ENCODE results near the gene DCTPP1. TPM values are rescaled to one million over a fixed set of nuclear protein-coding genes. Genes with fewer than 3 reads are reported as not detected.
"Not testable (repeated sequence)": the region's sequence is repeated elsewhere in the genome, so short reads cannot be mapped to it uniquely, and the experiment has no call there.

The DCTPP1 gene
- 10 to 100 TPM; 50.1 to 56.8 (median 54.9) TPM for polyA plus RNA-seq (ENCODE audit: insufficient read length in 3 of 3)
- long read RNA-seq, donor 1, transcript DCTPP1-201 (3 exons, 1,222 nt) = major isoform, 56 of 60 reads
- long read RNA-seq, donor 1, partial matches to known transcripts = 0 of 60 reads
- long read RNA-seq, donor 1, other reads (novel, unspliced or antisense) = 0 of 60 reads
- long read RNA-seq, donor 2, transcript DCTPP1-204 (2 exons, 853 nt) = minor isoform, 15 of 72 reads
- long read RNA-seq, donor 2, transcript DCTPP1-201 (3 exons, 1,222 nt) = major isoform, 57 of 72 reads
- long read RNA-seq, donor 2, partial matches to known transcripts = 0 of 72 reads
- long read RNA-seq, donor 2, other reads (novel, unspliced or antisense) = 0 of 72 reads
- long read RNA-seq, donor 3, transcript DCTPP1-204 (2 exons, 853 nt) = minor isoform, 6 of 58 reads
- long read RNA-seq, donor 3, transcript DCTPP1-201 (3 exons, 1,222 nt) = major isoform, 52 of 58 reads
- long read RNA-seq, donor 3, partial matches to known transcripts = 0 of 58 reads
- long read RNA-seq, donor 3, other reads (novel, unspliced or antisense) = 0 of 58 reads
- long read RNA-seq, donor 4, transcript DCTPP1-204 (2 exons, 853 nt) = minor isoform, 8 of 89 reads
- long read RNA-seq, donor 4, transcript DCTPP1-201 (3 exons, 1,222 nt) = major isoform, 81 of 89 reads
- long read RNA-seq, donor 4, partial matches to known transcripts = 0 of 89 reads
- long read RNA-seq, donor 4, other reads (novel, unspliced or antisense) = 0 of 89 reads
- long read RNA-seq, donor 5, transcript DCTPP1-201 (3 exons, 1,222 nt) = major isoform, 36 of 39 reads
- long read RNA-seq, donor 5, partial matches to known transcripts = 0 of 39 reads
- long read RNA-seq, donor 5, other reads (novel, unspliced or antisense) = 0 of 39 reads
- long read RNA-seq, donor 6, transcript DCTPP1-204 (2 exons, 853 nt) = minor isoform, 6 of 47 reads
- long read RNA-seq, donor 6, transcript DCTPP1-201 (3 exons, 1,222 nt) = major isoform, 41 of 47 reads
- long read RNA-seq, donor 6, partial matches to known transcripts = 0 of 47 reads
- long read RNA-seq, donor 6, other reads (novel, unspliced or antisense) = 0 of 47 reads
- long read RNA-seq, donor 7, transcript DCTPP1-201 (3 exons, 1,222 nt) = major isoform, 76 of 78 reads
- long read RNA-seq, donor 7, partial matches to known transcripts = 0 of 78 reads
- long read RNA-seq, donor 7, other reads (novel, unspliced or antisense) = 0 of 78 reads
- long read RNA-seq, donor 8, transcript DCTPP1-204 (2 exons, 853 nt) = minor isoform, 7 of 21 reads
- long read RNA-seq, donor 8, transcript DCTPP1-201 (3 exons, 1,222 nt) = major isoform, 14 of 21 reads
- long read RNA-seq, donor 8, partial matches to known transcripts = 0 of 21 reads
- long read RNA-seq, donor 8, other reads (novel, unspliced or antisense) = 0 of 21 reads
- long read RNA-seq, donor 9, transcript DCTPP1-201 (3 exons, 1,222 nt) = major isoform, 55 of 70 reads
- long read RNA-seq, donor 9, transcript DCTPP1-204 (2 exons, 853 nt) = minor isoform, 15 of 70 reads
- long read RNA-seq, donor 9, partial matches to known transcripts = 0 of 70 reads
- long read RNA-seq, donor 9, other reads (novel, unspliced or antisense) = 0 of 70 reads
- long read RNA-seq, donor 10, transcript DCTPP1-204 (2 exons, 853 nt) = minor isoform, 16 of 74 reads
- long read RNA-seq, donor 10, transcript DCTPP1-201 (3 exons, 1,222 nt) = major isoform, 58 of 74 reads
- long read RNA-seq, donor 10, partial matches to known transcripts = 0 of 74 reads
- long read RNA-seq, donor 10, other reads (novel, unspliced or antisense) = 0 of 74 reads
- long read RNA-seq, donor 11, transcript DCTPP1-201 (3 exons, 1,222 nt) = major isoform, 23 of 24 reads
- long read RNA-seq, donor 11, partial matches to known transcripts = 0 of 24 reads
- long read RNA-seq, donor 11, other reads (novel, unspliced or antisense) = 0 of 24 reads
- long read RNA-seq, donor 12, transcript DCTPP1-204 (2 exons, 853 nt) = minor isoform, 11 of 67 reads
- long read RNA-seq, donor 12, transcript DCTPP1-201 (3 exons, 1,222 nt) = major isoform, 56 of 67 reads
- long read RNA-seq, donor 12, partial matches to known transcripts = 0 of 67 reads
- long read RNA-seq, donor 12, other reads (novel, unspliced or antisense) = 0 of 67 reads
- long read RNA-seq, donor 13, transcript DCTPP1-201 (3 exons, 1,222 nt) = major isoform, 18 of 20 reads
- long read RNA-seq, donor 13, partial matches to known transcripts = 0 of 20 reads
- long read RNA-seq, donor 13, other reads (novel, unspliced or antisense) = 0 of 20 reads
- long read RNA-seq, donor 14 = 0 reads
- long read RNA-seq, donor 15 = 0 reads
- long read RNA-seq, donor 16, transcript DCTPP1-204 (2 exons, 853 nt) = minor isoform, 10 of 64 reads
- long read RNA-seq, donor 16, transcript DCTPP1-201 (3 exons, 1,222 nt) = major isoform, 54 of 64 reads
- long read RNA-seq, donor 16, partial matches to known transcripts = 0 of 64 reads
- long read RNA-seq, donor 16, other reads (novel, unspliced or antisense) = 0 of 64 reads

GRCh38 chr16:30429678-30430427, at the start of gene DCTPP1:
Gene DCTPP1 (minus strand): TSS chr16:30430030. CDS start chr16:30429980, 50 bp downstream.
- DNase-seq = peak; percentile 99

DNA sequence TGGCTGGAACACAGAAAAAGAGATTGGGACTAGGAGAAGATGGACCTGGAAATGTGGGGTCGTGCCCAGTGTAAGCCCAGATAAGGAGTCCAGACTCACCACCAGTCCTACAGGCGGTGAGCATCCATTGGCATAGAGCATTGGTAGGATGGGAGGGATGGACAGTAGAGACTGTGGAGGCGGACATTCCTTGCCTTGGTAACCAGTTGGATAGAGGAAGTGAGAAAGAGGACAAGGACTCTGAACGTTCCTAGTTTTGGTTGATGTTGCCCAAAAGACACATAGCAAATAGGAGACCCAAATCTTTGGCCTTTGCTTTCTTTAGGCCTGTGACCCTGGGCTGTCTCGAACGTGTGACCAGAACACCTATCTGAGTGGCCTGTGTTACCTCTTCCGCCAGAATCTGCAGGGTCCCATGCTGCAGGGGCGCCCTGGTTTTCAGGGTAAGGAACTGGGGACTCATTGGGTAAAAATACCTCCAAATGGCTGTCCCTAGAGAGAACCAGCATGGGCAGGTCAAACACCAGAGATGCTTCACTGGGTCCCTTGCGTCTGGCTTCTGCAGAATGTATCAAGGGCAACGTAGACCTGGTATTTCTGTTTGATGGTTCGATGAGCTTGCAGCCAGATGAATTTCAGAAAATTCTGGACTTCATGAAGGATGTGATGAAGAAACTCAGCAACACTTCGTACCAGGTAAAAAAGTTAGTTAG, 49.1 kb upstream of the DCTPP1 start:
- no peak for DNase-seq

- DNase-seq = not testable (repeated sequence)
These were observed 47.9 kb upstream of the DCTPP1 start for GRCh38 chr16:30477773-30478172.

DNA sequence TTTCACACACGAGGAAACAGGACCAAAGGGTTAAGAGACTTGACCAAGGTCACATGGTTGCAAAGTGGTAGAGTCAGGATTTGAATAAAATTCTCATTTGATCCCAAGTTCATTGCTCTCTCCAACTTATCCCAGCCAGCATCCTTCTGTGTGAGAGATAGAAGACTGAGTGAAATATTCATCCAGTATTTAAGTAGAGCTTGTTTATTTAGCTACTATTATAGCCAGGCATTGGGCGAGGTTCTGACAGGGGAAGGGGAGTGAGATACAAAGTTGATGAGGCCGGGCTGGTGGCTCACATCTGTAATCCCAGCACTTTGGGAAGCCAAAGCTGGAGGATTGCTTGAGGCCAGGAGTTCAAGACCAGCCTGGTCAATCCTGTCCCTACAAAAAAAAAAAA, 47.2 kb upstream of the DCTPP1 start:
- no peak for DNase-seq

GRCh38 chr16:30474684-30475083, 44.9 kb upstream of the DCTPP1 start:
- DNase-seq = no peak

DNA sequence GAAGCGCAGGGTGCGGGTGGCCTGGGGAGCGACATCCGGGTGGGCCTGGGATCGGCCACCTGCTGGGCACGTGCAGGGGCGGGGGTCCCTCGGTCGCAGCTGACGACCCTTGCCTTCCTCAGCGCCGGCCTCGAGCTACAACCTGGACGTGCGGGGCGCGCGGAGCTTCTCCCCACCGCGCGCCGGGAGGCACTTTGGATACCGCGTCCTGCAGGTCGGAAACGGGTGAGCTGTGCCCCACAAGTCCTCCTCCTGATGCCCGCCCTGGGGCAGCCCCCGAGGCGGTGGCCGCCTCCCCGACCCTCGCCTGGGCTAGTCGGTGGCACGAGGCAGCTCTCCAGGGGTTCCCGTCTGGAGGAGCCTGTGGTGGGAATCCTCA, 44.2 kb upstream of the DCTPP1 start:
- no peak for DNase-seq

GRCh38 chr16:30473231-30474073, 43.6 kb upstream of the DCTPP1 start:
- DNase-seq = no peak

GRCh38 chr16:30472328-30472942, 42.6 kb upstream of the DCTPP1 start, which contains the start of gene ITGAL:
Gene ITGAL (plus strand): TSS chr16:30472742. CDS start chr16:30472838, 96 bp downstream.
- DNase-seq = no peak

GRCh38 chr16:30470632-30470995, 40.8 kb upstream of the DCTPP1 start:
- no peak for DNase-seq

- DNase-seq = no peak
These were observed 40.3 kb upstream of the DCTPP1 start for GRCh38 chr16:30470170-30470512.

DNA sequence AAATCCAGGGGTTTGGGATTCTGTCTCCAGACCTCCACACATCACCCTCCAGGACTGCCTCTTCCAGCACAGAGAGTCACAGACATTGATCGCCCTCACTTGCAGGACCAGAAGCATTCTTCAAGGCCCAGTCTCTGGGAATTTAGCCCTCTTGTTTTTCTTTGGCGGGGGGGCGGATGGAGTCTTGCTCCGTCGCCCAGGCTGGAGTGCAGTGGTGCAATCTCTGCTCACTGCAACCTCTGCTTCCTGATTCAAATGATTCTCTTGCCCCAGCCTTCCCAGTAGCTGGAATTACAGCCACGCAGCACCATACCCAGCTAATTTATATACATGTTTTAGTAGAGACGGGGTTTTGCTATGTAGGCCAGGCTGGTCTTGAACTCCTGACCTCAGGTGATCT, 34.2 kb upstream of the DCTPP1 start:
- DNase-seq = no peak

DNA sequence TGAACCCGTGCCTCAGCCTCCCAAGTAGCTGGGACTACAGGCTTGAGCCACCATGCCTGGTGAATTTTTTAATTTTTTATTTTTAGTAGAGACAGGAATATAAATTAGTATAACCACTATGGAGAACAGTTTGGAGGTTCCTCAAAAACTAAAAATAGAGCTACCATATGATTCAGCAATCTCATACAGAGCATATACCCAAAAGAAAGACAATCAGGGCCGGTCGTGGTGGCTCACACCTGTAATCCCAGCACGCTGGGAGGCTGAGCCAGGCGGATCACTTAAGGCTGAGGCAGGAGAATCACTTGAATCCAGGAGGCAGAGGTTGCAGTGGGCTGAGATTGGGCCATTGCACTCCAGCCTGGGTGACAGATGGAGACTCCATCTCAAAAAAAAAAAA, 31.6 kb upstream of the DCTPP1 start:
- DNase-seq = not testable (repeated sequence)

- DNase-seq = no peak
These were observed 29.6 kb upstream of the DCTPP1 start for GRCh38 chr16:30459456-30459855.

DNA sequence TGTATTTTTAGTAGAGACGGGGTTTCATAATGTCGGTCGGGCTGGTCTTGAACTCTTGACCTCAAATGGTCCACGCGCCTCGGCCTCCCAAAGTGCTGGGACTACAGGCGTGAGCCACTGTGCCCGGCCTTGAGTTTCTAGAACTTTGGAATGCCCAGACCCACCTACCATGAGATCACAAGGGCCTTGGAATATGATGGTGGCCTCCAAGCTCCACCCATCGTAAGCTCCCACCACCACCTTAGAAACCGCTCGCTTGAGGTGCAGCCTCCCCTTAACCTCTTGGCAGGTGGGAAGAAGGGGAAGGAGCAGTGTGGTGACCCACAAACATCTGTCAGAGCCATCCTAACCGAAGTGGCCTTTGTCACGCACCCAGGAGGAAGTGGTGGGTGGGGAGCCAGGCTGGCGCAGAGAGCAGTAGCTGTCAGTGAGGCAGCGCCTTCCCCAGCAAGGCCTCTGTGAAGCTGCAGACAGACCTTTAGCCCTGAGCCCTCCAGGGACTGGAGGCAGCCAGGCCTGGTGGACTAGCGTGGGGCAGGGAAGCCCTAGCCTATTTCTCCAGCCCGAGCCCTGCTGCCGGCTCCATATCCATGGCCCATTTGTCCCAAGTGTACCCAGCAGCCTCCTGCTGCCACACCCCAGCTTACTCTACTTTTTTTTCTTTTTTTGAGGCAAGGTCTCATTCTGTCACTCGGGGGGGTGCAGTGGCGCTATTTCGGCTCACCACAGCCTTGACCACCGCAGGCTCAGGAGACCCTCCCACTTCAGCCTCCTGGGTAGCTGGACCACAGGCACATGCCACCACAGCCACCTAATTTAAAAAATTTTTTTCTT, 28.9 kb upstream of the DCTPP1 start:
- no peak for DNase-seq

- DNase-seq = no peak
These were observed 28.1 kb upstream of the DCTPP1 start for GRCh38 chr16:30457743-30458560.
